Right cardiac atrium (tissue), 5 donors: ENCODE measurements around the gene NMT1. TPM values are rescaled to one million over a fixed set of nuclear protein-coding genes. Genes with fewer than 3 reads are reported as not detected.

Source experiments
- ATAC-seq, 2 donors: fragments of 200-7000 bp; cut with Tn5 transposase; one replicate each; pipeline versions ENCODE4 v1.8.0 to v1.9.1; 2020; ENCODE audit warnings: moderate library complexity in 2 of 2, mild to moderate bottlenecking in 1 of 2
- DNase-seq, 3 donors: peaks; one replicate each; pipeline ENCODE4 v3.0.0-alpha.2; 2020
- H3K27ac ChIP-seq: one replicate; pipeline ENCODE4 v1.5.1; 2013; ENCODE audit warnings: mild to moderate bottlenecking, low read length, control low read depth, moderate library complexity
- H3K27me3 ChIP-seq: one replicate; pipeline ENCODE4 v1.6.1; 2013; ENCODE audit not compliant: control insufficient read depth, insufficient read depth
- H3K4me1 ChIP-seq: one replicate; pipeline ENCODE4 v1.6.1; 2013; ENCODE audit warnings: low read length; ENCODE audit not compliant: control insufficient read depth, insufficient read depth
- H3K4me3 ChIP-seq: one replicate; pipeline ENCODE4 v1.5.1; 2013; ENCODE audit warnings: low read length, control low read depth
- H3K9me3 ChIP-seq: one replicate; pipeline ENCODE4 v1.6.1; 2013; ENCODE audit warnings: low read length; ENCODE audit not compliant: control insufficient read depth
- WGBS: extraction: QIAGEN DNeasy Blood & Tissue Kit; methylation state at CpG from one replicate; pipeline ENCODE4 v1.1.7; 2013; 5-methylcytosine and 5-hydroxymethylcytosine counted together
- intact Hi-C, 4 donors: fragments of 100-400 bp; cut with DNase I; formaldehyde crosslinking; loops; one replicate each; pipeline versions ENCODE4 v1.11.0 to v1.14.0; 2022 to 2023
- polyA plus RNA-seq: library from polyadenylated mRNA; stranded (reverse); fragments of 200-250 nt; gene quantifications from one replicate; pipeline ENCODE4 v1.2.3, GENCODE V29; 2013
- total RNA-seq, 4 donors: library from RNA; stranded (reverse); fragmentation: NEBNext Ultra II Directional; extraction: Animal tissue kit (Norgen Biotek cat#: 25700); gene quantifications; one replicate each; pipeline ENCODE4 v1.2.1, GENCODE V29; 2021
- donor health status: healthy with polysubstance abuse.
- donor health status: DM: no; HTN: yes; CAD: no.
- donor health status: DM: no; HTN: no; CAD: no.
- donor health status: DM: no; HTN: yes; CAD: no; lungs with severe emphysema.
- donor health status: DM: yes; HTN: yes; CAD: no.

NMT1 gene
- total and polyA plus RNA-seq, 5 donors, result 33.4 to 105 (median 66.5) TPM

- Histone ChIP-seq H3K9me3 (no peaks in the 10 kb centered on the region), H3K27me3 (no peaks in the 10 kb centered on the region), H3K4me3 (peak within 1 kb of the TSS; percentile 85), H3K4me1 (peaks cover 9% of the 10 kb centered on the region), H3K27ac (peak within 1 kb of the TSS; percentile 99)
- WGBS, result under 1% methylated on average over 58 of the region's 58 CpGs
- peak; percentile 99 to 100 (median 100) for DNase-seq
- intact Hi-C loops, result loop anchor here in 3 of 4 donors (2.0 to 10.0 kb wide), 3 partner anchors 14 to 166 kb away; partner anchors contain the start of genes ACBD4 (in 1 of the 3) and MAP3K14 (in 1 of the 3)
- ATAC-seq, result peak; percentile 83 to 85
Observed at GRCh38 chr17:45148183-45149036, 87.3 kb downstream of the NMT1 start, which contains the start of gene HEXIM1. Gene HEXIM1 (plus strand): TSS chr17:45148475. CDS start chr17:45149191, 716 bp downstream.

- under 1% methylated on average over 32 of the region's 32 CpGs for WGBS
- peak; percentile 89 to 96 (median 95) for DNase-seq
- peaks cover 9% of the 10 kb centered on the region for H3K4me1 ChIP-seq
- H3K27ac ChIP-seq, result peak overlapping the region; percentile 98
- peak overlapping the region; percentile 82 for H3K4me3 ChIP-seq
- ATAC-seq, result peak; percentile 67 to 71
- intact Hi-C loops, result loop anchor here in 3 of 4 donors (2.0 to 10.0 kb wide), 3 partner anchors 14 to 166 kb away; partner anchors contain the start of genes ACBD4 (in 1 of the 3) and MAP3K14 (in 1 of the 3)
- H3K9me3 ChIP-seq, result no peaks in the 10 kb centered on the region
- no peaks in the 10 kb centered on the region for H3K27me3 ChIP-seq
Observed at GRCh38 chr17:45149037-45149668, 88.0 kb downstream of the NMT1 start.

- DNase-seq, result peak; percentile 77 to 91 (median 90)
- Histone ChIP-seq H3K4me1 (peaks cover 9% of the 10 kb centered on the region), H3K27me3 (no peaks in the 10 kb centered on the region), H3K27ac (peak overlapping the region; percentile 98), H3K9me3 (no peaks in the 10 kb centered on the region), H3K4me3 (peak overlapping the region; percentile 82)
- peak; percentile 7 to 22 for ATAC-seq
- WGBS, result under 1% methylated on average over 56 of the region's 56 CpGs
- intact Hi-C loops, result loop anchor here in 3 of 4 donors (2.0 to 10.0 kb wide), 3 partner anchors 15 to 165 kb away; partner anchors contain the start of genes ACBD4 (in 1 of the 3) and MAP3K14 (in 1 of the 3)
Observed at GRCh38 chr17:45149669-45150664, 88.8 kb downstream of the NMT1 start.

- H3K27ac ChIP-seq, result peak overlapping the region; percentile 30
- WGBS, result 21% methylated on average over 8 of the region's 8 CpGs
- H3K4me1 ChIP-seq, result peaks cover 11% of the 10 kb centered on the region
- ATAC-seq (no peak), DNase-seq (no peak)
- intact Hi-C loops, result no loop called here
- peak overlapping the region; percentile 82 for H3K4me3 ChIP-seq
- no peaks in the 10 kb centered on the region for H3K27me3 ChIP-seq
- no peaks in the 10 kb centered on the region for H3K9me3 ChIP-seq
Observed at GRCh38 chr17:45150911-45151809, 90.0 kb downstream of the NMT1 start.

GRCh38 chr17:45155029-45155428, 93.9 kb downstream of the NMT1 start:
- Histone ChIP-seq H3K27ac (no peak overlapping the region), H3K4me3 (no peak overlapping the region), H3K27me3 (no peaks in the 10 kb centered on the region), H3K9me3 (no peaks in the 10 kb centered on the region), H3K4me1 (peaks cover 6% of the 10 kb centered on the region)
- no peak for DNase-seq
- WGBS, result 94% methylated on average over 4 of the region's 4 CpGs
- ATAC-seq, result no peak
- intact Hi-C loops, result loop anchor here in 1 of 4 donors (5.0 kb wide), 1 partner anchor 42 kb away; no protein-coding TSS in a partner anchor

- no peak for ATAC-seq
- intact Hi-C loops, result loop anchor here in 1 of 4 donors (5.0 kb wide), 1 partner anchor 42 kb away; no protein-coding TSS in a partner anchor
- no peak for DNase-seq
- Histone ChIP-seq H3K4me3 (no peak overlapping the region), H3K4me1 (peaks cover 6% of the 10 kb centered on the region), H3K27ac (peak overlapping the region; percentile 57), H3K9me3 (no peaks in the 10 kb centered on the region), H3K27me3 (no peaks in the 10 kb centered on the region)
- WGBS, result 79% methylated on average over 2 of the region's 2 CpGs
Observed at GRCh38 chr17:45155483-45155882, 94.4 kb downstream of the NMT1 start.

GRCh38 chr17:45156242-45156641, 95.1 kb downstream of the NMT1 start:
- ATAC-seq, result no peak
- intact Hi-C loops, result loop anchor here in 1 of 4 donors (5.0 kb wide), 1 partner anchor 41 kb away; no protein-coding TSS in a partner anchor
- Histone ChIP-seq H3K9me3 (no peaks in the 10 kb centered on the region), H3K4me3 (no peak overlapping the region), H3K27me3 (no peaks in the 10 kb centered on the region), H3K4me1 (peaks cover 6% of the 10 kb centered on the region), H3K27ac (no peak overlapping the region)
- 89% methylated on average over 3 of the region's 3 CpGs for WGBS
- DNase-seq, result no peak
